Stimulated activated CD4-positive, alpha-beta T cell treated with anti-CD3 and anti-CD28 coated beads, Interleukin-15, amount 100 ng/mL, for 48 hours (primary cell): ENCODE measurements around the gene ATAD3A.
A peak's percentile ranks its signal among the peaks of the same experiment; 100 is the strongest.

Experiments used
- DNase-seq, 2 donors: peaks; one replicate each; pipeline ENCODE4 v3.0.0-alpha.2; 2020; ENCODE audit warnings: low read depth in 2 of 2

ATAD3A gene

GRCh38 chr1:1539310-1540089 lies 27.5 kb downstream of the ATAD3A start:
- DNase-seq = no peak

- peak; percentile 40 to 50 for DNase-seq
Observed at GRCh38 chr1:1540090-1540817, 28.3 kb downstream of the ATAD3A start, which contains the start of gene TMEM240. Gene TMEM240, minus strand, starts transcription at chr1:1540624. Its CDS starts 278 bp downstream, at chr1:1540346.

- DNase-seq = no peak
Observed at GRCh38 chr1:1540818-1541628, 29.1 kb downstream of the ATAD3A start.

- no peak for DNase-seq
Observed at GRCh38 chr1:1541956-1542765, 30.2 kb downstream of the ATAD3A start.

- no peak for DNase-seq
Observed at GRCh38 chr1:1542766-1543705, 31.1 kb downstream of the ATAD3A start.

GRCh38 chr1:1543706-1544099 lies 31.7 kb downstream of the ATAD3A start:
- no peak for DNase-seq

- DNase-seq = no peak
Observed at GRCh38 chr1:1544544-1544943, 32.6 kb downstream of the ATAD3A start.

GRCh38 chr1:1545946-1546737 lies 34.2 kb downstream of the ATAD3A start:
- no peak for DNase-seq

- no peak for DNase-seq
Observed at GRCh38 chr1:1547011-1547410, 35.0 kb downstream of the ATAD3A start.

GRCh38 chr1:1547476-1547875 lies 35.5 kb downstream of the ATAD3A start:
- no peak for DNase-seq

- DNase-seq = no peak
Observed at GRCh38 chr1:1548591-1548990, 36.6 kb downstream of the ATAD3A start.

- no peak for DNase-seq
Observed at GRCh38 chr1:1550087-1550486, 38.1 kb downstream of the ATAD3A start.

- DNase-seq = no peak
Observed at GRCh38 chr1:1550591-1551432, 38.9 kb downstream of the ATAD3A start.

- DNase-seq = no peak
Observed at GRCh38 chr1:1551524-1552262, 39.7 kb downstream of the ATAD3A start.

- no peak for DNase-seq
Observed at GRCh38 chr1:1552263-1552639, 40.3 kb downstream of the ATAD3A start.

- no peak for DNase-seq
Observed at GRCh38 chr1:1553821-1554494, 42.0 kb downstream of the ATAD3A start.

GRCh38 chr1:1554550-1554925 lies 42.6 kb downstream of the ATAD3A start:
- no peak for DNase-seq
